Urothelium cell line (cell line): Measurements from ENCODE around the gene STX10.
"Not testable (repeated sequence)": the region's sequence is repeated elsewhere in the genome, so short reads cannot be mapped to it uniquely, and the experiment has no call there.

Source experiments
- DNase-seq: peaks from one replicate; pipeline ENCODE4 v3.0.0; 2011; ENCODE audit warnings: low spot score, mixed read lengths
- FAIRE-seq: peaks from 2 replicates; lab custom pipeline; 2011; peaks lifted over from hg19 to GRCh38; lab: Jason Lieb, UNC

Gene STX10

DNA sequence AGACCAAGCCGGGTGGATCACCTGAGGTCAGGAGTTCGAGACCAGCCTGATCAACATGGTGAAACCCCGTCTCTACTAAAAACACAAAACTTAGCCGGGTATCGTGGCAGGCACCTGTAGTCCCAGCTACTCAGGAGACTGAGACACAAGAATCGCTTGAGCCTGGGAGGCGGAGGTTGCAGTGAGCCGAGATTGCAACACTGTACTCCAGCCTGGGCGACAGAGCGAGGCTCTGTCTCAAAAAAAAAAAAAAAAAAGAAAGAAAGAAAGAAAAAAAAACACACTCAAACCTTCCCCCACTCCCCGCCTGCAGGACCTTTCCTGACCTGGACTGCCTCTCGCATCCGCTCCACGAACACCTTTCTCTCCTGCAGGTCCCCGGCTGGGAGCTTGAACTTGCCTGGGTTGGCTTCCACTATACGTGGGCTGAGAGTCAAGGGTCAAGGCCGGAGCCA, 975 bp downstream of the STX10 start:
- FAIRE-seq, DNase-seq: not testable (repeated sequence)

GRCh38 chr19:13146763-13147563, 3.2 kb downstream of the STX10 start:
- no peak for DNase-seq
- FAIRE-seq: no peak

DNA sequence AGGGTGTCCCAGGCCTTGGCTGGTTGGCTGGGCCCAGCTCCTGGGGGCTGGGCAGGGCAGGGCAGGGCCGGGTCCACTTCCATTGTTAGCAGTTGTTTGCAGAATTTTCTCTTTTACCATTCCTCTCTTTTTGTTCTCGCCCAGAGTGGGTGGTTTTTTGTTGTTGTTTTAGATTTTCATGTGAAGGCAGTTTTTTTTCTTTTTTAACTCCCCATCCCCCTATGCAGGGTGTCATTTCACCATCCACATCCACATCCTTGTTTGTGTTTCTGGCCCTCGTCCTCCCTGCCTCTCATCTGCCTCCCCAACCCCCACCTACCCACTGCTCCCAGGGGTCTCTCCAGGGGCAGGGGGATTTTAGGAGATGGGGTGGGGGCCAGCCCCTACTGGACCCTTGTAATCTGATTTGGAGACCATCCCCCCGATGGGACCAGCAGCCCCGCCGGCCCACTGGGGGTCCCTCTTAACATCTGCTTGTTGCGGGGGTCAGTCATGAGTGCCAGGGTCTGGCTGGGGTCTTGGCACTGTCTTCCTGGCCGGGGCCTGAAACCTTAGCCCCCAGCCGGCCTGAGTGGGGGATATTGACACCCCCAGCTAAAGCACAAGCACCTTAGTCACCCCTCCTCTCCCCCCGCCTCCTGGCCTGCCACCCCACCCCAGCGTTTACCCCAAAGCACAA, 10.4 kb downstream of the STX10 start:
- FAIRE-seq: no peak
- no peak for DNase-seq

GRCh38 chr19:13138916-13139198, 11.3 kb downstream of the STX10 start:
- DNase-seq: no peak
- FAIRE-seq: no peak

- DNase-seq (no peak), FAIRE-seq (no peak)
These were observed 11.8 kb downstream of the STX10 start for GRCh38 chr19:13138171-13138915.

DNA sequence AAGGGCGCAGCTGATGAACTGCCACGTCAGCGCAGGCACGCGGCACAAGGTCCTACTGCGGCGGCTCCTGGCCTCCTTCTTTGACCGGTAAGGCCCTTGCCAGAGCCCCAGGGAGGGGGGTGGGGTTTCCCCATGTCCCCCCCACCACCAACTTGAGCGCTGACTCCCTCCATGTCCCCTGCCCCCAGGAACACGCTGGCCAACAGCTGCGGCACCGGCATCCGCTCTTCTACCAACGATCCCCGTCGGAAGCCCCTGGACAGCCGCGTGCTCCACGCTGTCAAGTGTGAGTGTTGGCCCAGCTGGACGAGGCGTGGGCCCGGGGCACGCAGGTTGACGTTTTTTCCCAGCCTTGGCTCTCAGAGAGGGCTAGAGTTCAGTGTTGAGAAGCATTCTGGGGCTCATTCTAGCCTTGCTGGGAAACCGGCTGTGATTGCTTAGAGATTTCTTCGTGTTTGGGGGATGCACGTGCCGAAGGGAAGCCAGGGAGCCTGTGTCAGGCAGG, 12.8 kb downstream of the STX10 start:
- FAIRE-seq: no peak
- no peak for DNase-seq

GRCh38 chr19:13135068-13136062, 14.8 kb downstream of the STX10 start:
- DNase-seq: no peak
- no peak for FAIRE-seq

GRCh38 chr19:13134626-13135025, 15.5 kb downstream of the STX10 start:
- no peak for FAIRE-seq
- no peak for DNase-seq

DNA sequence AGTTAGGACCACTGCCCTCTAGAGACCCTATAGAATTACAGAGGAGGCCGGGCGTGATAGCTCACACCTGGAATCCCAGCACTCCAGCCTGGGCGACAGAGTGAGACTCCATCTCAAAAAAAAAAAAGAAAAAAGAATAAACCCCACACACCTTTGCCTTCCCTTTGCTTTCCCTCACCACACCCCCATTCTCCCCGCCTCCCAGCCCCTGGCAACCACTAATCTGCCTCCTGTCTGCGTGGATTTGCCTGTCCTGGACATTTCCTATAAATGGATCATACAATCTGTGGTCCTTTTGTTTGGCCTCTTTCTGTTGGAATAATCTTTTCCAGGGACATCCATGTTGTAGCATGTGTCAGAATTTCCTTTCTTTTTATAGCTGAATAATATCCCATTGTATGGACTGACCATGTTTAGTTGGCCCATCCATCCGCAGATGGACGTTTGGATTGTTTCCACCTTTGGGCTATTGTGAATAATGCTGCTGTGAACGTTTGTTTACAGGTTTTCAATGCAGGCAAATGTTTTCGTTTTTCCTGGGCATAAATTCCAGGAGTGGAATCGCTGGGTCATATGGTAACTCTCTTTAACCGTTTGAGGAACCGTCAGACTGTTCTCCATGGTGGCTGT, 16.8 kb downstream of the STX10 start:
- DNase-seq: no peak
- FAIRE-seq: no peak

DNA sequence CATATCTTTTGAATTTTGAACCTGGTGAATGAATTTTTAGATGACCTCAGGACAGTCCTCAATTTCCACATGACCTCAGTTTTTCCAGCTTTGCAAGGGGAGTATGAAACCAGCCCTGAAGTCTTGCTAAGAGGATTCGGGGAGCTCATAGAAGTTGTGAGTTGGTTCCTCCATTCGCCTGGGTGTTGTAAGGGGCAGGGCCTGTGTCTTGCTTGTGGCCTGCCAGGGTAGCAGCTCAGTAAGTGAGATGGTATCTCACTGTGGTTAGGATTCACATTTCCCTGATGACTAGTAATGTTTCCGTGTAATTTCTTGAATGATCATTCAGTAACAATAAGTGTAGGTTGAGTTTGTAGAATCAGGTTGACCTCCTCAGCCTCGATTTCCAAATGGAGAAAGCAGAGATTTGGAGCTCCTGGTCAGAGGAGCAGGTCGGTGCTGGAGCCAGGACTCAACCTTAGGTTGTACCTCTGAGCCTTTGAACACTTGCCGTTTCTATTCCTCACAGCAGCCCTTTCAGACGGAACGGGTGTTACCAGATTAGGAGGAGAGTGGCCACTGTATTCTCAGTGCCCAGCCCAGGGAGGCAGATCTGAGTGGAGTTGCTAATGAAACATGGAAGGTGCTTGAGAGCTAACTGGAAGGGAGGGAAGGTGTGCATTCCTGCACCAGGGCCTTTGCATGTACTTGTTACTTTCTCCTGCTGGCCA, 17.5 kb downstream of the STX10 start:
- DNase-seq (no peak), FAIRE-seq (no peak)

DNA sequence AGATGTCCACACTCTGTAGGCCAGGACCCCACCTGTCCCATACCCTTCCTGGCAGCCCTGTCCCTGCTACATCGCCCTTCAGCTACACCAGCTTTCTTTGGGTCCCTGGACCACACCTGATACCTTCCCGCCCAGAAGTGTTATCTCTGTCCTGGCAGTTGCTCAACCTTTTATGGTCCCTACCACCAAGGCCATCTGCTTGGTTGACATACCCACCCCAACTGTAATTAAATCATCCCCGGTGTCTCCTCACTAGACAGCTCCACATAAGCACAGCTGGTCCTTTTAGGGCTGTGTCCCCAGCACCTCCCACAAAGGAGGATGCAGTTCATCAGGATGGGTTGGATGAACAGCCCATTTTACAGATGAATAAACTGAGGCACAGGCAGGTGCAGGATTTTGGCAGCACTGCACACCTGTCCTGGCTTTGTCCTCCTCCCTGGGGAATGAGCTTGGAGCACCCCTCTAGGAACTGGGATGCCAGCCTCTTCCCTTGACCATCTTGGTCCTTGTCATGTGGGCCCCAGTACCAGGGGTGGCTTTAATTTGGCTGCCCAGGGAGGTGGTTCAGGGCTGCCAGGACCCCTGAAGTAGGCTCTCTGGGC, 19.2 kb downstream of the STX10 start:
- FAIRE-seq: no peak
- no peak for DNase-seq

DNA sequence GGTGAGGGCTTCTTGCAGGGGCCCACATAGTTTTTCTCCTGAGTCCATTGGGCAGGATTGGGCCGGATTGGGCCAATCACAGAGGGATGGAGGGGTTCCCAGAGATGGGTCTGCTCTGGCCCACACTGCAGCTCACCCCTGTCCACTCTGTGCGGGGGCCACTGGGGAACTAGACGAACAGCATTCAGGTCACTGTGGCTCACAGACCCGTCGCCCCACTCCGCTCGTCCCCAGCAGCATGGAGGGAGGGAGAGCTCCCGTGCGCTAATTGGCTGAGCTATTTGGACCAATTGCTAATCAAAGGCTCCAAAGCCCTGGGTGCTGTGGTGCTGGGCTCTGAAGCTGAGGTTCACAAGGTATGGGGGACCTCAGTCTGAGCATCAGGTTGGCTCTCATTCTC, 20.8 kb downstream of the STX10 start:
- FAIRE-seq (no peak), DNase-seq (no peak)

GRCh38 chr19:13128583-13128982, 21.6 kb downstream of the STX10 start:
- FAIRE-seq: no peak

GRCh38 chr19:13127811-13128575, 22.2 kb downstream of the STX10 start:
- no peak for DNase-seq
- FAIRE-seq: no peak

More at GRCh38 chr19:13128583-13128982, 21.6 kb downstream of the STX10 start:
- DNase-seq: no peak

DNA sequence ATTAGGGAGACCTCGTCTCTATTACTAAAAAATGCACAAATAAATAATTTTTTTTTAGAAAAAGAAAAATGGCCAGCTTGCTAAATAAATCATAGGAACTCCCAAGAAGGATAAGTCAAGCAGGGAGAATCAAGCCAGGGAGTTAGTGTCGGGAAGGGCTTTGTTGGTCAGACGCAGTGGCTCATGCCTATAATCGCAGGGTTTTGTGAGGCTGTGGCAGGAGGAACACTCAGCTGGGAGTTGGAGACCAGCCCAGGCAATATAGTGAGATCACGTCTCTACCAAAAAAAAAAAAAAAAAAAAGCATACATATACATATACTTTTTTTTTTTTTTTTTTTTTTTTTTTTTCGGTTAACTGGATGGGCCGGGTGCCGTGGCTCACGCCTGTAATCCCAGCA, 23.1 kb downstream of the STX10 start:
- DNase-seq (no peak), FAIRE-seq (no peak)

DNA sequence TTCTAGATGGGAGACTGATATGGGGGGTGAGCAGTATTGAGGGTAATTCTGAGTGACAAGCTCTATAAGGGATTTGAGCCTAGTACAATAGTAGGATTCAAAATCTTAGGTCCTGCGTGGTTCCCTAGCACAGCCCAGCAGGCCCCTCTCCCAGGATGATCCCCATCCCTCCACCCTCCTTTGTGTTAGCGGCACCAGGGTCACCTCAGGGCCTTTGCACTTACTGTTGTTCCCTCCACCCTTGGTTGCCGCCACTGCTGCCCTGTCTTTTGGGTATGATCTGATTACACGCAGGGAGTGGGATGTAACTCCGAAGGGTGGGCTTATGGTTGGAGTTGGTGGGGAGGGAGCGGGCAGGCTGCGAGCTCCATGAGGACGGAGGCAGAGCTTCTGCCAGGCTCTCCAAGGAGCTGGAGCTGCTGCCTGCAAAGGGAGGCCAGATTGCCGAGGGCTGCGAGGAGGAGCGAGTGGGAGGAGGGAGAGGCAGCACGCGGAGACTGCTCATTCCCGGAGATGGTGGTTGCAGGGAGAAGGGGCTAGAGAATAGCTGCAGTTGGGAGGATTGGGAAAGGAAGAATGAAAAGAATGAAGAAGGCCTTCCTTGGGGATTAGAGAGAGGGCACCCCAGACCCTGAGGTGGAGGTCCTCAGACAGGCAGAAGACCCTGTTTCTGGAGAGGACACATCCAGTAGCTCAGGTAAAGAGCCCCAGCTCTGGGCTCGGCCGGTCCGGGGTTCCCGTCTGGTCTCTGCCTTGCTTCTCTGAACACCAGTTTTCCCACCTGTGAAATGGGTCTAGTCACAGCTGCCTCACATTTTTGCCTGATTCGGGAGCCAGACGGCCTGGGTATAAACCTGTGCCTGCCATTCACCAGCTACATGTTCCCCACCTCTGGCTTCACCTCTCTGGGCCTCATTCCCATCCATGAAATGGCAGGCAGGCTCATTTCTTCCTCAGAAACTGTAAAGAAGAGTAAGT, 26.9 kb downstream of the STX10 start:
- DNase-seq (no peak), FAIRE-seq (no peak)

DNA sequence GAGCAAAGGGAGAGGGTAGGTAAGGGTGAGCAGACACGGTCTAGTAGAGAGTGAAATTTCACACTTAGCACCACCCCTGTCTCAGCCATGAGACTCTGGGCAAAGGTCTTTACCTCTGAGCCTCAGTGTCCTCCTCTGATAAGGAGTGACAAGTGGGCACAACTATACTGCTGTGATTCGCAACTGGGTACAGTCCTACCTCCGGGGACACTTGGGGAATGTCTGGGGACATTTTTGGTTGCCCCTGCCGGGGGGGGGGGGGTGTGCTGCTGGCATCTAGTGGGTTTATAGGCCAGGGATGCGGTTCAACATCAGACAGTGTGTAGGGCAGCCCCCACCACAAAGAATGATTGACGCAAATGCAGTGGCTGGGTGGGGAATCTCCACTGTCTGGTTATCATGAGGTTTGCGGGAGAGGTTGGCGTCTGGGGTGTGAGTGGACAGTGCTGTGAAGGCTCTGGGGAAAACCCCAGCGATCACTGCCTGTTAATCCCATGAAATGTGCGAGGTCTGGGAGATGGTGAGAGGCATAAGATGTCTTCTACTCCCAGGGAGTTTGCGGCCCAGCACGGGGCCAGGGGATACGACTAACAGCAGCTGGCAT, 27.8 kb downstream of the STX10 start:
- DNase-seq (no peak), FAIRE-seq (no peak)
